Activated T-cell treated with anti-CD3 and anti-CD28 coated beads, Interleukin-2, amount 50 U/mL, for 72 hours (primary cell): ENCODE measurements around the gene GRIK3. TPM values are rescaled to one million over a fixed set of nuclear protein-coding genes. Genes with fewer than 3 reads are reported as not detected.

Experiments
- ATAC-seq, 2 donors: fragments of 150-1000 bp; cut with Tn5 transposase; replicated peaks in 1 of 2; 2 replicates each; pipeline ENCODE4 v1.10.0; 2021; ENCODE audit warnings: moderate library complexity in 2 of 2, mild to moderate bottlenecking in 1 of 2
- DNase-seq, 2 donors: peaks; one replicate each; pipeline ENCODE4 v3.0.0; 2021 to 2022; ENCODE audit warnings: mixed read lengths in 1 of 2
- H3K27ac Mint-ChIP-seq: one replicate; pipeline ENCODE4 v1.8.0; 2022; ENCODE audit warnings: mild to moderate bottlenecking, moderate library complexity, mixed read lengths
- H3K27me3 Mint-ChIP-seq: one replicate; pipeline ENCODE4 v1.8.0; 2022; ENCODE audit warnings: low read depth, mixed read lengths
- H3K36me3 Mint-ChIP-seq, 2 donors: one replicate each; pipeline ENCODE4 v1.8.0; 2022; ENCODE audit warnings: mixed read lengths in 2 of 2, mild to moderate bottlenecking in 1 of 2; ENCODE audit not compliant: insufficient read depth in 2 of 2
- H3K4me1 Mint-ChIP-seq: one replicate; pipeline ENCODE4 v1.8.0; 2022; ENCODE audit warnings: low read depth, mixed read lengths
- H3K4me3 Mint-ChIP-seq, 2 donors: one replicate each; pipeline ENCODE4 v1.8.0; 2022; ENCODE audit warnings: mild to moderate bottlenecking in 2 of 2, mixed read lengths in 2 of 2, moderate library complexity in 2 of 2
- H3K9me3 Mint-ChIP-seq, 2 donors: one replicate each; pipeline ENCODE4 v1.8.0; 2022; ENCODE audit warnings: mixed read lengths in 2 of 2
- total RNA-seq, 2 donors: library from RNA; stranded (reverse); gene quantifications; one replicate each; pipeline ENCODE4 v1.2.3, GENCODE V29; 2022

GRIK3 gene
- total RNA-seq, 2 donors from 2014 or later = not detected

GRCh38 chr1:36858981-36859380 lies 175.3 kb downstream of the GRIK3 start:
- no peak for ATAC-seq
- no peaks in the 10 kb centered on the region for H3K4me1 Mint-ChIP-seq
- no peak overlapping the region for H3K4me3 Mint-ChIP-seq
- H3K27ac Mint-ChIP-seq = no peak overlapping the region
- no peaks in the 10 kb centered on the region for H3K9me3 Mint-ChIP-seq
- no peak for DNase-seq
- H3K27me3 Mint-ChIP-seq = peaks cover 6% of the 10 kb centered on the region
- no peaks in the 10 kb centered on the region for H3K36me3 Mint-ChIP-seq

- Mint-ChIP-seq H3K4me3 (no peak overlapping the region), H3K27ac (no peak overlapping the region), H3K36me3 (no peaks in the 10 kb centered on the region), H3K27me3 (peaks cover 6% of the 10 kb centered on the region), H3K4me1 (no peaks in the 10 kb centered on the region), H3K9me3 (no peaks in the 10 kb centered on the region)
- ATAC-seq (no peak), DNase-seq (no peak)
Observed at GRCh38 chr1:36858553-36858952, 175.8 kb downstream of the GRIK3 start.

- no peak for DNase-seq
- no peaks in the 10 kb centered on the region for H3K9me3 Mint-ChIP-seq
- no peak overlapping the region for H3K4me3 Mint-ChIP-seq
- no peaks in the 10 kb centered on the region for H3K27me3 Mint-ChIP-seq
- no peaks in the 10 kb centered on the region for H3K36me3 Mint-ChIP-seq
- ATAC-seq = no peak
- no peaks in the 10 kb centered on the region for H3K4me1 Mint-ChIP-seq
- no peak overlapping the region for H3K27ac Mint-ChIP-seq
Observed at GRCh38 chr1:36857754-36858153, 176.6 kb downstream of the GRIK3 start.

GRCh38 chr1:36855699-36856494 lies 178.4 kb downstream of the GRIK3 start:
- no peak for DNase-seq
- no peaks in the 10 kb centered on the region for H3K36me3 Mint-ChIP-seq
- ATAC-seq = no peak
- H3K27ac Mint-ChIP-seq = no peak overlapping the region
- no peak overlapping the region for H3K4me3 Mint-ChIP-seq
- H3K27me3 Mint-ChIP-seq = peaks cover 12% of the 10 kb centered on the region
- no peaks in the 10 kb centered on the region for H3K4me1 Mint-ChIP-seq
- H3K9me3 Mint-ChIP-seq = no peaks in the 10 kb centered on the region

- Mint-ChIP-seq H3K9me3 (no peaks in the 10 kb centered on the region), H3K4me1 (no peaks in the 10 kb centered on the region), H3K4me3 (no peak overlapping the region), H3K27ac (no peak overlapping the region), H3K27me3 (peaks cover 12% of the 10 kb centered on the region), H3K36me3 (no peaks in the 10 kb centered on the region)
- DNase-seq (no peak), ATAC-seq (no peak)
Observed at GRCh38 chr1:36853638-36854037, 180.7 kb downstream of the GRIK3 start.

- Mint-ChIP-seq H3K9me3 (no peaks in the 10 kb centered on the region), H3K27me3 (peaks cover 12% of the 10 kb centered on the region), H3K4me1 (no peaks in the 10 kb centered on the region), H3K36me3 (no peaks in the 10 kb centered on the region), H3K4me3 (no peak overlapping the region), H3K27ac (no peak overlapping the region)
- ATAC-seq = no peak
- no peak for DNase-seq
Observed at GRCh38 chr1:36852586-36852985, 181.7 kb downstream of the GRIK3 start.

GRCh38 chr1:36851595-36851994 lies 182.7 kb downstream of the GRIK3 start:
- no peaks in the 10 kb centered on the region for H3K9me3 Mint-ChIP-seq

GRCh38 chr1:36851087-36851486 lies 183.2 kb downstream of the GRIK3 start:
- ATAC-seq = no peak
- H3K27me3 Mint-ChIP-seq = peaks cover 12% of the 10 kb centered on the region
- H3K4me1 Mint-ChIP-seq = no peaks in the 10 kb centered on the region
- H3K4me3 Mint-ChIP-seq = no peak overlapping the region
- no peaks in the 10 kb centered on the region for H3K9me3 Mint-ChIP-seq
- H3K36me3 Mint-ChIP-seq = no peaks in the 10 kb centered on the region
- DNase-seq = no peak
- no peak overlapping the region for H3K27ac Mint-ChIP-seq

More at GRCh38 chr1:36851595-36851994, 182.7 kb downstream of the GRIK3 start:
- no peak for DNase-seq
- no peak for ATAC-seq
- Mint-ChIP-seq H3K4me1 (no peaks in the 10 kb centered on the region), H3K4me3 (no peak overlapping the region), H3K27ac (no peak overlapping the region), H3K27me3 (peaks cover 12% of the 10 kb centered on the region), H3K36me3 (no peaks in the 10 kb centered on the region)

GRCh38 chr1:36849956-36850355 lies 184.4 kb downstream of the GRIK3 start:
- H3K27me3 Mint-ChIP-seq = peaks cover 12% of the 10 kb centered on the region
- no peak overlapping the region for H3K27ac Mint-ChIP-seq
- ATAC-seq = no peak
- no peaks in the 10 kb centered on the region for H3K9me3 Mint-ChIP-seq
- H3K36me3 Mint-ChIP-seq = no peaks in the 10 kb centered on the region
- no peak for DNase-seq
- H3K4me1 Mint-ChIP-seq = no peaks in the 10 kb centered on the region
- H3K4me3 Mint-ChIP-seq = no peak overlapping the region

GRCh38 chr1:36847761-36848160 lies 186.6 kb downstream of the GRIK3 start:
- Mint-ChIP-seq H3K27ac (no peak overlapping the region), H3K36me3 (no peaks in the 10 kb centered on the region), H3K4me1 (no peaks in the 10 kb centered on the region), H3K27me3 (peaks cover 12% of the 10 kb centered on the region), H3K9me3 (no peaks in the 10 kb centered on the region), H3K4me3 (no peak overlapping the region)
- DNase-seq = no peak
- ATAC-seq = no peak

GRCh38 chr1:36847186-36847585 lies 187.1 kb downstream of the GRIK3 start:
- no peaks in the 10 kb centered on the region for H3K4me1 Mint-ChIP-seq
- ATAC-seq (no peak), DNase-seq (no peak)
- peaks cover 11% of the 10 kb centered on the region for H3K27me3 Mint-ChIP-seq
- H3K9me3 Mint-ChIP-seq = no peaks in the 10 kb centered on the region
- H3K27ac Mint-ChIP-seq = no peak overlapping the region
- no peaks in the 10 kb centered on the region for H3K36me3 Mint-ChIP-seq
- no peak overlapping the region for H3K4me3 Mint-ChIP-seq

GRCh38 chr1:36846357-36846756 lies 188.0 kb downstream of the GRIK3 start:
- H3K4me3 Mint-ChIP-seq = no peak overlapping the region
- H3K9me3 Mint-ChIP-seq = no peaks in the 10 kb centered on the region
- ATAC-seq (no peak), DNase-seq (no peak)
- H3K4me1 Mint-ChIP-seq = no peaks in the 10 kb centered on the region
- H3K27ac Mint-ChIP-seq = no peak overlapping the region
- peaks cover 3% of the 10 kb centered on the region for H3K27me3 Mint-ChIP-seq
- H3K36me3 Mint-ChIP-seq = no peaks in the 10 kb centered on the region

- H3K27ac Mint-ChIP-seq = no peak overlapping the region
- no peaks in the 10 kb centered on the region for H3K9me3 Mint-ChIP-seq
- DNase-seq = no peak
- H3K27me3 Mint-ChIP-seq = no peaks in the 10 kb centered on the region
- no peaks in the 10 kb centered on the region for H3K36me3 Mint-ChIP-seq
- no peak overlapping the region for H3K4me3 Mint-ChIP-seq
- no peaks in the 10 kb centered on the region for H3K4me1 Mint-ChIP-seq
- ATAC-seq = no peak
Observed at GRCh38 chr1:36845802-36846201, 188.5 kb downstream of the GRIK3 start.

GRCh38 chr1:36844917-36845316 lies 189.4 kb downstream of the GRIK3 start:
- ATAC-seq (no peak), DNase-seq (no peak)
- no peak overlapping the region for H3K27ac Mint-ChIP-seq
- H3K9me3 Mint-ChIP-seq = no peaks in the 10 kb centered on the region
- H3K4me3 Mint-ChIP-seq = no peak overlapping the region
- H3K36me3 Mint-ChIP-seq = no peaks in the 10 kb centered on the region
- H3K4me1 Mint-ChIP-seq = no peaks in the 10 kb centered on the region
- H3K27me3 Mint-ChIP-seq = no peaks in the 10 kb centered on the region
